Stimulated activated CD8-positive, alpha-beta memory T cell treated with anti-CD3 and anti-CD28 coated beads, Interleukin-15, amount 100 ng/mL, for 48 hours (primary cell): ENCODE data around the gene CERS6.

ENCODE experiments used
- DNase-seq, 2 donors: peaks; one replicate each; pipeline ENCODE4 v3.0.0-alpha.2; 2020; ENCODE audit warnings: low read depth in 2 of 2

Gene CERS6

DNA sequence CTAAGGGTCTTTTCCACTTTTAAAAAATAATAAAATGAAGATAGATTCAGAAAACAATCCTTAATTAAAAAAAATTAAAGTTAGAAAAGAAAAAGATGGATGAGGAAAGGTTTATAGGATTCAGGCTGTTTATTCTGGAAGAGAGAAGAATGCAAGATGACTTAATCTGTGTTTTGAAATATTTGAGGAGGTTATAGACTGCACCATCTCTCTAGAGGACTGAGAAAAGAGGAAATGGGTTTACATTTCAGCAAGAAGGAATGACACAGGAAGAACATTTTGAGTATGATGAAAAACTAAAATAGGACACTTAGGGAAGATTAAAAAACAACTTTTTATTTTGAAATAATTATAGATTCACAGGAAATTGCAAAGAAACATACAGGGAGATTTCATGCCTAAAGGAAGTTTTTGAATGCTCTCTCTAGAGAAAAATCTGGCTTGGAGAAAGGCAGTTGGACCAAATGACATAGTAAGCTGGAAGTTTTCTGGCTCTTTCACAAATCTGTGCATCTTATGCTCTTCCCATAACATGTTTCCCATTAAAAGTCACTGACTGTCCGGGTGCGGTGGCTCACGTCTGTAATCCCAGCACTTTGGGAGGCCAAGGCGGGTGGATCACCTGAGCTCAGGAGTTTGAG is 75.0 kb downstream of the CERS6 start:
- DNase-seq: no peak

DNA sequence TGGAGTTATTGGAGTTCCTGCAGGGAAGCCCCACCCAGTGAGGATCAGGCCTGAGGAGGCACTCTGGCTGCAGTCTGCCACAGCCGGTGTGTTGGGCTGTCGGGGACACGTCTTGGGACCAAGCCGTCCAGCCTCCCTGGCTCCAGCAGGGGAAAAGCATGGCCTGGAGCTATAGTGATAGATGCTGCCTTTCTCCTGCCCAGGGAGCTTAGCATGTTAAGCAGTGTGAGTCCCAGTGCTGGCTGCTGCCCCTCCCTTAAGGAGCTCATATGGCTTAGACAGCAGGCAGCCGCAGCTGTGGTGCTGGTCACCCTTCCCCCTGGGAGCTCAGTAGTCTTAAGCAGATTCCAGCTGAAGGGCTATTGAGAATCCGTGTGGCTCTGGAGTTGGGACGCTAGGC is 78.9 kb downstream of the CERS6 start:
- DNase-seq: no peak

DNA sequence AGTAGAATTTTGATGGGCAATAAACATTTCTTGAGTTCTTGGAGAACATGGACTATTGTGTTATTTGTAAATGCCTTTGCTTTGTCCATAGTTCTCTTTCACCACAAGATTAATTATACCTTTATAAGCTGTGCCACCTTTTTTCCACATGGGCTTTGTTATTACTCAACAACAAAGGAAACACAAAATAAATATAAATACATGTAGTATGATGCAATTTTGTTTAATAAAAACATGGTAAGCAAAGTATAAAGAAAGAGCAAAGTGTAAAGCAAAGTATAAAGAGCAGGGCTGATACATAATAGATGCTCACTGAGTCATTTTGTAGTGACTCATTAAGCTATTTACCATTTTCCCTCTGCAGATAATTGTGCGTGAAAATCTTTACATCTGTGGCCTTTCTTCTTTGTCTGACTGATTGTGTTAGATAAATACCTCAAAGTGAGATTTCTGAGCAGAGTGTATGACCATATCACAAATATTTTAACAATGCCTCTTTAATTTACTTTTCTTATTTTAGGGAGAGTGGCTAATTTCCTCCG is 80.9 kb downstream of the CERS6 start:
- DNase-seq: no peak

DNA sequence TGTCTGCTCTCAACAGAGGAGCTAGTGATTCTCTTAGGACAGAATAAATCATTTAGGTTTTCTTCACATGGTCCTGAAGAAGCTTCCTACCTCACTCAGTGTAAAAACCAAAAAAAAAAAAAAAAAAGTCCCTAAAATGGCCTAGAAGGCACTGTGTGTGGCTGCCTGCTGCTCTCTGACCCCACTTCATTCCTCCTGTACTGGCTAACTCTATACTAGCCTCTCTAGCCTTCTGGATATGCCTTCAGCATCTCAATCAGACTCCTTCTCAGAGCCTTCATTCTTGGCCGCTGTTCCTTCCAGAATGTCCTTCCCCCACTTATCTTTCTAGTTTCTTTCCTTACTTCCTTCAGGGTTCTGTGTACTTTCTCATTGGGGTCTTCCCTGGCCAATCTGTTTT is 82.1 kb downstream of the CERS6 start:
- no peak for DNase-seq

DNA sequence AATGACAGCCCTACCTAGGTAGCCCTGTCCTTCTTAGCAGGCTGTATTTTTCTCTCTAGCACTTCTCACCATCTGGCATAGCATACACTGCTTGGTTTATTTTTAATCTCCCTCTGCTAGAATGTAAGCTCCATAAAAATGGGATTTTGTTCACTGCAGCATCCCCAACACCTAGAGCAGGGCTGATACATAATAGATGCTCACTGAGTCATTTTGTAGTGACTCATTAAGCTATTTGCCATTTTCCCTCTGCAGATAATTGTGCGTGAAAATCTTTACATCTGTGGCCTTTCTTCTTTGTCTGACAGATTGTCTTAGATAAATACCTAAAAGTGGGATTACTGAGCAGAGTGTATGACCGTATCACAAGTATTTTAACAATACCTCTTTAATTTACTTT is 82.5 kb downstream of the CERS6 start:
- no peak for DNase-seq

DNA sequence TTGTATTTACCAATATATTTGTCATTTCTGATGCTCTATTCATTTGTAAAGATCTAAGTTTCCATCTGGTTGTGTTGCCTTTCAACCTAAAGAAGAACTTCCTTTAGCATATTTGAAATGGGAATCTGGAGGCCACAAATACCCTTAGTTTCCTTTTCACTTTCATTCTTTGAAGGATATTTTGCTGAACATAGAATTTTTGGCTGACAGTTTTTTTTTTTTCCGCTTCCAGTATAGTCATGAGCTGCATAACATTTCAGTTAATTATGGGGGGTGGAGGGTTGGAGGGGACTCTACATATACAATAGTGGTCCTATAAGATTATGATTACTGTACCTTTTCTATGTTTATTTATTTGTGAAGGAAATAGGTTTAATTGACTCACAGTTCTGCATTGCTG is 83.9 kb downstream of the CERS6 start:
- no peak for DNase-seq

DNA sequence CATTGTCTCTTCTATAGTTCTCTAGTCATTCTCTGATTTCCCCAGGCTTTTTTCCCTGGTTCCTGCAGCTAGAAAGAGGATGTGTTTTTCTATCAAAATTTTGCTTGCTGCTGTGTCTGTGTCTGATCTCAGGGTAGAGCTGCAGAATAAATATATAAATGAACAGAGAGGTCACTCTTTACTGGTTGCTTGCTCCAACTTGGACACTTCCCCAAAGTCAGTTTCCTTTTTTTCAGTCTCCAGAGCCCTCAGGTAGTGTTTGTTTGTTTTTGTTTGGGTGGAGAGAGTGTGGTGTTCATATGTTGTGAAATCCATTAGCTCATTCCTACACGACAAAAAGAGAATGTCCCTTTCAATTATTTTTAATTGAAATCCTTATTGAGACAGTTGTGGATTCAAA is 85.8 kb downstream of the CERS6 start:
- no peak for DNase-seq

DNA sequence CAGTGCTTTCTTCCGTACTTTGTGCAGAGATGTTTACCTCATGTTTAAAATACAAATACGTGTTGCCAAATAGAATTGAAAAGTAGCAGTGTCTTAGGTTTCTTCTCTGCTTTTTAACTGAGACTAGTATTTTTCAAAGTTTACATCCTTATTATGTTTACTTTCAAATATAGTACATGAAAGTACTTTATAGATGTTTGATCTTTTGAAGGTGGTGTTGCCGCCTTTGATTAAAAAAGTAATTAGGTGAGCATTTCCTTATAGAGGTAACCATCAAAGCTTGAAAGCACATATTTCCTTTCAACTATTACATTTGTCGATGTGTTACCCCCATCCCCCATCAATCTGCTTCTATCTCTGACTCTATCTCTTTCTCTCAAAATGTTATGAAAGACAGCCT is 87.0 kb downstream of the CERS6 start:
- no peak for DNase-seq

DNA sequence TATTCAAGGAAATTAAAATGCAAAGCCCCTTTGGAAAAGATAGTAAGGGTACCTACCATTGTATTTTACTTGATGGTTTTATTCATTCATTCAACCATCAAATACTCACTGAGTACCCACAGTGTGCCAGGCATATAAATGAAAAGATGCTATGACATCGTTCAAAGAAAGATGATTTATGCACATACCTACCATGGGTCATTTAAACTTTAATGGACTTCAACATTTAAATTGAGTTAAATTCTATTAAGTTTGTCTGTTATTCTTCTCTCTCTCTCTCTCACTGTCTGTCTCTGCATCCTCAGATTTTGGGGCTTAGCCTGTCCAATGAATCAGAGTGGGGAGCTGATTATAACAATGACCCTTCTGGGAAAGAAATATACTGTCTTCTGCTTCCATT is 87.9 kb downstream of the CERS6 start:
- no peak for DNase-seq

DNA sequence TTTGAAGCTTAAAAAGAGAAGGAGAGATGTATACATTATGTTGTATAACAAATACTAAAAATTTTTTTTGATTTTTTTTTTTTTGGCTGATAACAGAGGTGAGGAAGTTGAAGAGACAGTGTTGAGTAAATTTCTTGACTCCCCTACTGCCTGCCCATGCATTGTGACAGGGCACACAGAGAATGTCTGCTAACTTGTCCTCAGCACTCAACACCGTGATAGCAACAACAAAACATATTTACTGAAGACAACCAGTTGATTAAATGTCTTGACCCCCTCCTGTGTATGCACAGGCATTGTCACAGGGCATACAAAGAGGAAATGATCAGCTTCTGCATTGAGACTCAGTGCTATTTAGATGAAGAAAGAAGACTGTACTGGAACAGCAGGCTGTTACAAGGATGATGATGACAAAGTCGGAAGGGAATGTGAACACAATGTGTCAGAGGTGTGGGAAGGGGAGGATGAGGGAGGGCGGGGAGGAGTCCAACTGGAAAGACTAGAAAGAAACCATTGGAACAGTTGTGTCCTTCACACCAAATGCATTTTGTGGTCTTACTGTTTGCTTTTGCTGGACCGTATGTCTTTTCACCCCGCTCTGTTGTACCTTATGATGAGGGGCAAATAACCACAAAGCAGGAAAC is 89.5 kb downstream of the CERS6 start:
- no peak for DNase-seq

DNA sequence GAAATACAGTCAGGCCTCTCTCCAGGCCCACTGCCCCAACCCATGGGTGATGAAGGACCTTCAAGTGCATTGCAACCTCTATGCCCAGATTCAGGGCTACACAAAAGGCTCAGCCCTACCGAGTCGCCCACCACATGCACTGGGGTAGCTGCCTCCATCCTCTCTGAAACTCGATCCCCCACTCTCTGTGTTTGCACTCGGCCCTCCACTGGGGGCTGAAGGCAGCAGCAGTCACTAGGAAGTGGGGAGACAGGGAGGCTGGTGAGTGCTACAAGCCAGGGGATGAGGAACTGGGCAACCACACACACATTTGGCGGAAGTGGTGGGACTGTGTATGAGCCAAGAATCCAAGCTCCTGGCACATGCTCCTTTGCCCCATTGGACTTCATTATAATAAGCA is 94.6 kb downstream of the CERS6 start:
- DNase-seq: no peak

DNA sequence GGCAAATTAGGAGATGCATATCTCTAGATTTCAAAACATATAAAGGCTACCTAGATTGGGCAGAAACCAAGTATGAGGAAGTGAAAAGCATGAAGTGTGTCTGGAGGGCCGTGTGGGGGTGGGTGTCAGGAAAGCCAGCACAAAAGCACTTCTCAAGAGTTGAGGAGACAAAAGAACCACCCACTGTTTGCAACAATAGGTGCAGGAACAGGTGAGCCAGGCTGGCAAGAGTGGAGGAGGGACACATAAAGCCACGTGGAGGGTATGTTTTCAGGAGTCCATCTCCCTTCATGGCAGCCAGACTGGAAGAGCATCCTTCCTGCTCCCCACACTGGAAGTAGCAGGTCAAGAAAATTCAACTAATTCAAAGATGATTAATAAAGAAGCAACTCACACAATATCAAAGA is 96.4 kb downstream of the CERS6 start:
- DNase-seq: no peak

DNA sequence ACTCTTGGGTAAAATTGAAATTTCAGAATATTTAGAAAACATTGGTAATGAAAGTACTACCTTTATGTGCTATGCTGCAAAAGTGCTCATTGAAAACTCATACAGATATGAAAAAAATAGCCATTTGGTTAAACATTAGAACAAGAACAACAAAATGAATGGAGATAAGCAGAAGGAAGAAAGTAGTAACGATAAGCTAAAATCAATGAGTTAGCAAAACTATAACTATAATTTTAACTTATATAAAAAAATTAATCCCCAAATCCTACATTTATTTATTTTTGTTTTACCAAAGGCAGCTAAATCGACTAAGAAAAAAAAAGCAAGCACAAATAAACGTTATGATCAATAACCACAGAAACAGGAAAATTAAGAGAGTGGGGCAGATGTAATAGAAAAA is 99.2 kb downstream of the CERS6 start:
- no peak for DNase-seq

DNA sequence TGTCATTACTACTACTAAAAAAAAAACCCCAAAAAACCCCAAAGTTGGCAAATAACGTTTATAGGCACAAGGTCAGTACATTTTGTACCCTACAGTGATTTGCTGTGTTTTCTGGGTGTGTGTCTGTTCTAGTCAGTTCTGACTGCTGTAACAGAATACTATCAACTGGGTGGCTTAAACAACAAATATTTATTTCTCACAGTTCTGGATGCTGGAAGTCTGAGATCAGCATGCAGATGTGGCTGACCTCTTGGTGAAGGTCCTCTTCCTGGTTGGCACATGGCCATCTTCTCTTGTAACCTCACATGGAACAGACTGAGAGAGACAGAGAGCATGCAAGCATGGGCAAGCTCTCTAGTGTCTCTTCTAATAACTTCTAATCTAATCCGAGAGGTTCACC is 103.1 kb downstream of the CERS6 start:
- DNase-seq: no peak

DNA sequence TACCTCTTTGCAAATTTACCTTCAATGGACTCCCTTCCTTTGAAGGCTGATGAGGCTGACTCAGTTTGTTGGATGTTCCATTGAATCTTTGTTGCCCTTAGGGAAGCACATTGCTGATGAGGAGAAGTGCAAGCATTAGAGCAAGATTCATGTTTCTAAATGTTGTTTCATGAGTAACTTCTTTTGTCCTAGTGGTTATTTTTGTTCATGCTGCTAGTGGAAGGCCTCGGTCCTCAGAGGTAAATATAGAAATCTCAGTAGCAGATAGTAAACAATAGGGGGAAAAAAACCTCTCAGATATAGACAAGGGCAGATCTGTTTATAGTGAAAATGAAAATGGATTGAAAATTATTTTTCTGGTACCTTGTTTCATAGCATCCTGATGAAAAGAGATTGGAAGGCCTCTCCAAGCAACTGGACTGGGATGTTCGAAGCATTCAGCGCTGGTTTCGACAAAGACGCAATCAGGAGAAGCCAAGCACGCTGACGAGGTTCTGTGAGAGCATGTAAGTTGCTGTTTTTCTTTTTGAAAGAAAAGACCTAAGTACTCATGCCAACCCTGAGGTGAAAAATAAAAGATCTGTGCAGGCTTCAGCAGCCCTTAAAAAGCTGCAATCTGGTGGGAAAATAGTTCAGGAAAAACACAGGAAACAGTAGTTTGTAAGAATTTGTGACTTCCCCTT is 104.9 kb downstream of the CERS6 start:
- no peak for DNase-seq

DNA sequence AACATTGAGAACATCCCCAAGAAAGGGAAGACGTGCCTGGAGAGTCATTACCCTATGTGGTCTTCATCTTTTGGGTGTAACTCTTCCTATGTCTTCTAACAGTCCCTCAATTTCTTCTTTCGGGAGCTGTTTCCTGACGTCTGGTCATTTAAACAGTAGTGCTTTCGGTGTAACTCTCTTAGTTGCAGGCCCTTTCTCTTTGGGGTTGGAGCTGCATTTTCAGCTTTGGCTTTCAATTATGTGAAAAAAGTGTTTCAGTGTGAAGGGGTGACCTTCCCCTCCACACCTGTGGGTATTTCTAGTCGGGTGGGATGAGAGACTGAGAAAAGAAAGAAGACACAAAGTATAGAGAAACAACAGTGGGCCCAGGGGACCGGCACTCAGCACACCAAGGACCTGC is 105.9 kb downstream of the CERS6 start:
- no peak for DNase-seq

DNA sequence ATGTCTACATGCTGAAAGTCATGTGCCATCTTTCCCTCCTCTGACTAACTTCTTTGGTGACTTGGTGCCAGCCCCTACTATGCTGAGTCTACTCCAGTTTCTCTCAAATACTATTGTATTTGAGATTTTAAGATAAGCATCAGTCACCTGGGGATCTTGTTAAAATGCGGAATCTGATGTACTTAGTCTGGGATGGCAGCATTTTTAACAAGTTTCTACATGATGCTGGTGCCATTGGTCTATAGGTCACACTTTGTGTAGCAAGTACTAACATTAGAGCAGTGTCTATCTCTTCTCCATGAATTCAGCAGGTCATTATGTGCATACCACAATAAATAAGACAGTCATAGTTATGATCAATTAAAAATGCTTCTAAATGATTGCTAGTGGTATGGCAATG is 106.9 kb downstream of the CERS6 start:
- DNase-seq: no peak

DNA sequence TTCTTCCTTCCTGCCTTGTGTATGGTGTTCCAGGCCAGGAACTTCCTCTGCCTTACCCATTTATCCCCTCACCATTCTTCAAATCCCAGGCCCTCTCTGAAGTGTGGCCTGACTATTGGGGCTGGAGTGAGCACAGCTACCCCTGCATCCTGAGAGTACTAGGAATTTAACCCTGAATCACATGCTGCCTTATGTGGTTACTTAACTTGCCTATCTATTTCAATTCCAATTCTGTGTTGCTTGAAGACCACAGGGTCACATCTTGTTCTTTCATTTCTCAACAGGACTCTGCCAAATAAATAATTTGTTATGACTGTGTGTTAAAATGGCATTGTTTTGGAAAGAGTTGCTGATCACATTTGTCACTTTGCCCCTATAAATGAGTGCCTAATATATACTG is 108.6 kb downstream of the CERS6 start:
- DNase-seq: no peak

DNA sequence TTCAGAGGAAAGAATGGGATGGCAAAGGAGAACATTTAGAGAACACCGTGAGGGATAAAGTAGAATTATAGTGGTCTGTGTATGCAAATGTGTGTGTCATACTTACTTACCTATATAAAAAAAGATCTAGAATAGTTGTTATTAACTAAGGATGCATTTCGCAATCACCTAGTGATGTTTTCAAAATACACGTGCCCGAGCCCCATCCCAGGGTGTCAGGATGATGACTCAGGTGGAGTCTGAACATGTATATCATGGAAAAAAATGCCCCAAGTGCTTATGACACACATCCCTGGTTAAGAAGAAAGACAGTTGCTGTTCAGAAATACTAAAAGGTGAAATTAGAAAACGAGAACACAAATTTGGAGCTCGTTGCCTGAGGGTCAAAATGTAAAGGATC is 109.0 kb downstream of the CERS6 start:
- DNase-seq: no peak

DNA sequence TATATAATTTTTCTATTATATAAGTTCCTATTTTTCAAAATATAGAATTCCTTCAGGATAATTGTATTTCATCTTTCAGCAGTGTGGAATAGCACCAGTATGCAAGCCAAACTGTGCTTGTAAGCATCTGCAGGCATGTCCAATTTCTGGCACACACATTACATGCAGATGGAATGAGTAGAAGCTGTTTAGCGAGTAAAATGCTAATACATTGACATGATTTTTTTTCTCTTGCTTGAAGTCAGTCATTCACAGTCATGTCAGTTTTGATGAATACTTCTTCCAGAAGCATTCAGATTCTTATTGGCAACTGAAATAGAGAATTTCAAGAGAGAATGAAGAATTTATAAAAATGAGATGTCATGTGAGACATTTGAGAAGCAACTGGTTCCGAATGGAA is 109.4 kb downstream of the CERS6 start:
- DNase-seq: no peak

DNA sequence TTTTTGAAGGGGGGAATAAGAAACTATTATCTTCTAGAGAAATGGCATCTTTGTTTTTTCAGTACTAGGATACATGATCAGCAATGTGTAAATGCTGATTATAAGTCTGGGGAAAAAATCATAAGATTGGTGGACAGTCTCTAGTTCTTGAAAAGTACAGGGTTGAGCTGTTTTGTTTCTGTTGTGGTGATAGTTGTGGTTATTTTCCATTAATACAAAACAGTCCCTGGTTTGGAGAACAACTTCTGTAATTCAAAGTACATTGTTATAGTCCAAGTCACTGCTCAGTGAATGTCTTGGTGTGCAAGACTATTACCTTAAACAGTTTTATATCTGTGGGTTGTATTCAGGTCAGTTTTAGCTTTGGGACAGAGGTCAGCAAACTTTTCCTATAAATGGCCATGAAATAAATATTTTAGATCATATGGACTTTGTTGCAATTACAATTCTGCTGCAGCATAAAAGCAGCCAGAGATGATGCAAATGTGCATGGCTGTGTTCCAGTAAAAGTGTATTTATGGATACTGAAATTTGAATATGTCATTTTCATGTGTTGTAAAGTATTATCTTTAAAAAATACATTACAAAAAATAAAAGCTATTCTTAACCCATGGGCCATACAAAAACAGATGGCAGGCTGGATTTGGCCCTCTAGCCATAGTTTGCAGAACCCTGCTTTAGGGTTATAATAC is 111.0 kb downstream of the CERS6 start:
- no peak for DNase-seq

DNA sequence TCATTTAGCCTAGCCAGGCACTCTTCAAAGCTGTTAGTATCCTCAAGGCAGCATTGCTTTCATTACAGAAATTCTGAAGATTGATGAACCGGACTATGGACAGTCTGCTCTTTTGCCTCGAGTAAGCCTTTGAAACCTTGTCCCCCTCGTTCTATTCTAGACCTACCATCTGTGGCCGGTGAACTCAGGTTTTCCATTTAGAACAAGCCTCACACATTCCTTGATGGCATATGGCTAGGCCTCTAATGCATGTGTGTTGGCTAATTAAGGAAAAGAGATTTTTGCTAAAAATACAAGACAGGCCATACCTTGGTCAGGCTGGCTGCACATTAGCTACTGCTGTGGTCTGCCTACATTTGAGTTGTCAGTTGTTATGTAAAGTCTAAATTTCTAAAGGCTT is 111.8 kb downstream of the CERS6 start:
- DNase-seq: no peak
